Upper lobe of right lung (tissue), 1 donor: ENCODE results near the gene BORCS8. TPM values are rescaled to one million over a fixed set of nuclear protein-coding genes. Genes with fewer than 3 reads are reported as not detected.
A peak's percentile ranks its signal among the peaks of the same experiment; 100 is the strongest.

Experiments used
- ATAC-seq: fragments of 200-7000 bp; cut with Tn5 transposase; one replicate; pipeline ENCODE4 v1.9.1; 2020; ENCODE audit warnings: mild to moderate bottlenecking, moderate library complexity
- DNase-seq: peaks from one replicate; pipeline ENCODE4 v3.0.0-alpha.2; 2020
- H3K27ac ChIP-seq: fragments of 200-600 bp; one replicate; pipeline ENCODE4 v1.8.0; 2022
- H3K27me3 ChIP-seq: fragments of 200-600 bp; one replicate; pipeline ENCODE4 v1.8.0; 2022; ENCODE audit warnings: mild to moderate bottlenecking
- H3K36me3 ChIP-seq: fragments of 200-600 bp; one replicate; pipeline ENCODE4 v1.8.0; 2022
- H3K4me1 ChIP-seq: fragments of 200-600 bp; one replicate; pipeline ENCODE4 v1.8.0; 2022
- H3K4me3 ChIP-seq: fragments of 200-600 bp; one replicate; pipeline ENCODE4 v1.8.0; 2022; ENCODE audit warnings: mild to moderate bottlenecking
- H3K9me3 ChIP-seq: fragments of 200-600 bp; one replicate; pipeline ENCODE4 v1.8.0; 2022
- CTCF ChIP-seq: fragments of 200-600 bp; IDR thresholded peaks from one replicate; pipeline ENCODE4 v1.8.0; 2022; ENCODE audit warnings: antibody characterized with exemption
- intact Hi-C: fragments of 100-400 bp; cut with DNase I; formaldehyde crosslinking; loops from one replicate; pipeline ENCODE4 v1.11.0; 2022
- total RNA-seq: library from RNA; stranded (reverse); fragmentation: NEBNext Ultra II Directional; extraction: Animal tissue kit (Norgen Biotek cat#: 25700); gene quantifications from one replicate; pipeline ENCODE4 v1.2.1, GENCODE V29; 2021
- donor health status: DM: no; HTN: yes; CAD: no; lungs with severe emphysema.

The BORCS8 gene
- total RNA-seq, 1 donor from 2014 or later = 24.8 TPM

GRCh38 chr19:19170873-19171672, 20.9 kb downstream of the BORCS8 start:
- Histone ChIP-seq H3K4me3 (no peak overlapping the region), H3K27me3 (no peaks in the 10 kb centered on the region), H3K27ac (no peak overlapping the region), H3K36me3 (peaks cover 3% of the 10 kb centered on the region), H3K9me3 (no peaks in the 10 kb centered on the region), H3K4me1 (peaks cover 11% of the 10 kb centered on the region)
- no peak for ATAC-seq
- no peak for TF ChIP-seq CTCF
- intact Hi-C loops = no loop called here
- DNase-seq = no peak

GRCh38 chr19:19170053-19170872, 21.7 kb downstream of the BORCS8 start, which contains the start of gene MEF2B:
Gene MEF2B (minus strand): TSS chr19:19170263. CDS start chr19:19150735, 19,528 bp downstream.
- intact Hi-C loops = no loop called here
- TF ChIP-seq CTCF = no peak
- H3K27me3 ChIP-seq = no peaks in the 10 kb centered on the region
- no peaks in the 10 kb centered on the region for H3K9me3 ChIP-seq
- peak; percentile 92 for ATAC-seq
- peak; percentile 90 for DNase-seq
- H3K4me1 ChIP-seq = peaks cover 11% of the 10 kb centered on the region
- H3K4me3 ChIP-seq = peak within 1 kb of the TSS; percentile 16
- no peak within 1 kb of the TSS for H3K27ac ChIP-seq
- peaks cover 3% of the 10 kb centered on the region for H3K36me3 ChIP-seq

- TF ChIP-seq CTCF = no peak
- H3K27ac ChIP-seq = no peak overlapping the region
- H3K36me3 ChIP-seq = peaks cover 3% of the 10 kb centered on the region
- no peak for DNase-seq
- H3K27me3 ChIP-seq = no peaks in the 10 kb centered on the region
- H3K4me1 ChIP-seq = peaks cover 11% of the 10 kb centered on the region
- no peak overlapping the region for H3K4me3 ChIP-seq
- H3K9me3 ChIP-seq = no peaks in the 10 kb centered on the region
- ATAC-seq = no peak
- intact Hi-C loops = no loop called here
Measured at GRCh38 chr19:19169236-19170052, 22.5 kb downstream of the BORCS8 start.

GRCh38 chr19:19167612-19168011, 24.3 kb downstream of the BORCS8 start:
- peaks cover 3% of the 10 kb centered on the region for H3K36me3 ChIP-seq
- no peak overlapping the region for H3K4me3 ChIP-seq
- ATAC-seq = no peak
- H3K4me1 ChIP-seq = peaks cover 11% of the 10 kb centered on the region
- no peak for TF ChIP-seq CTCF
- no peak overlapping the region for H3K27ac ChIP-seq
- intact Hi-C loops = no loop called here
- DNase-seq = no peak
- H3K9me3 ChIP-seq = no peaks in the 10 kb centered on the region
- H3K27me3 ChIP-seq = no peaks in the 10 kb centered on the region

- Histone ChIP-seq H3K4me3 (no peak overlapping the region), H3K27me3 (no peaks in the 10 kb centered on the region), H3K36me3 (no peaks in the 10 kb centered on the region), H3K4me1 (peaks cover 7% of the 10 kb centered on the region), H3K9me3 (no peaks in the 10 kb centered on the region), H3K27ac (no peak overlapping the region)
- DNase-seq = no peak
- no peak for TF ChIP-seq CTCF
- intact Hi-C loops = no loop called here
- ATAC-seq = no peak
Measured at GRCh38 chr19:19165396-19165795, 26.6 kb downstream of the BORCS8 start.
